H1 (cell line): ENCODE results near the gene PPM1G. TPM values are rescaled to one million over a fixed set of nuclear protein-coding genes. Genes with fewer than 3 reads are reported as not detected.
"Not testable (repeated sequence)": the region's sequence is repeated elsewhere in the genome, so short reads cannot be mapped to it uniquely, and the experiment has no call there.

Experiments
- CTCF ChIA-PET: fragments of 300-600 bp; sonication (Branson Sonifier 250); formaldehyde crosslinking; loops from one replicate; lab custom pipeline; 2021; ENCODE audit not compliant: partially characterized antibody; lab: Charles Lee
- POLR2A ChIA-PET: fragments of 300-600 bp; sonication (Branson Sonifier 250); formaldehyde crosslinking; loops from one replicate; lab custom pipeline; 2021; ENCODE audit warnings: inconsistent platforms; ENCODE audit not compliant: partially characterized antibody; lab: Charles Lee
- DNase-seq, 2 experiments: peaks; one replicate each; pipeline versions ENCODE4 v3.0.0 to v3.0.0-alpha.2; 2010 to 2022; ENCODE audit warnings: low spot score in 2 of 2, low read depth in 1 of 2, mixed read lengths in 1 of 2
- FAIRE-seq: peaks from 2 replicates; lab custom pipeline; 2011; peaks lifted over from hg19 to GRCh38; lab: Jason Lieb, UNC
- H2AFZ ChIP-seq: 2 replicates; pipeline ENCODE4 v1.8.1; 2012; ENCODE audit warnings: low read length, inconsistent platforms
- H2AK5ac ChIP-seq: 2 replicates; pipeline ENCODE4 v1.6.1; 2013; ENCODE audit warnings: low read depth, low read length
- H2BK120ac ChIP-seq: replicated peaks from 2 replicates; pipeline ENCODE3; 2013; ENCODE audit warnings: low read depth, low read length, inconsistent platforms
- H2BK12ac ChIP-seq: 2 replicates; pipeline ENCODE4 v1.6.1; 2013; ENCODE audit warnings: low read depth, low read length
- H2BK15ac ChIP-seq: 2 replicates; pipeline ENCODE4 v1.6.1; 2013; ENCODE audit warnings: low read length
- H2BK20ac ChIP-seq: 2 replicates; pipeline ENCODE4 v1.6.1; 2013; ENCODE audit warnings: low read length
- H2BK5ac ChIP-seq: 2 replicates; pipeline ENCODE4 v1.6.1; 2013; ENCODE audit warnings: low read depth, low read length
- H3K14ac ChIP-seq: 2 replicates; pipeline ENCODE4 v1.6.1; 2013; ENCODE audit warnings: inconsistent platforms; ENCODE audit not compliant: insufficient read length
- H3K18ac ChIP-seq: 2 replicates; pipeline ENCODE4 v1.6.1; 2013; ENCODE audit warnings: low read length; ENCODE audit errors: extremely low read depth
- H3K23ac ChIP-seq: 2 replicates; pipeline ENCODE4 v1.6.1; 2013; ENCODE audit warnings: inconsistent platforms; ENCODE audit not compliant: insufficient read length
- H3K23me2 ChIP-seq: 2 replicates; pipeline ENCODE4 v1.6.1; 2013; ENCODE audit warnings: low read depth, low read length
- H3K27ac ChIP-seq: 2 replicates; pipeline ENCODE4 v1.6.1; 2011; ENCODE audit warnings: low read depth, low read length, inconsistent platforms
- H3K27me3 ChIP-seq, 4 experiments: replicated peaks in 1 of 4; 1 replicate in 1 of 4; 2 replicates in 3 of 4; pipeline versions ENCODE4 v1.6.1 to v1.8.1; 2011 to 2013; ENCODE audit warnings: low read length in 3 of 4, mild to moderate bottlenecking in 3 of 4, inconsistent platforms in 2 of 4, mixed read lengths in 2 of 4, moderate library complexity in 1 of 4; ENCODE audit not compliant: control insufficient read depth in 3 of 4, insufficient read depth in 3 of 4; ENCODE audit errors: extremely low read depth in 1 of 4
- H3K36me3 ChIP-seq, 4 experiments: 2 replicates each; pipeline versions ENCODE4 v1.6.1 to v1.8.1; 2011 to 2013; ENCODE audit warnings: mild to moderate bottlenecking in 4 of 4, low read length in 3 of 4, moderate library complexity in 2 of 4, control low read depth in 1 of 4, inconsistent platforms in 1 of 4; ENCODE audit not compliant: insufficient read depth in 4 of 4, control insufficient read depth in 2 of 4
- H3K4ac ChIP-seq: replicated peaks from 2 replicates; pipeline ENCODE3; 2013; ENCODE audit warnings: low read length, low read depth, mixed read lengths, inconsistent platforms; ENCODE audit not compliant: insufficient read length
- H3K4me1 ChIP-seq, 4 experiments: replicated peaks in 1 of 4; 1 replicate in 1 of 4; 2 replicates in 3 of 4; pipeline versions ENCODE4 v1.6.1 to v1.8.1; 2011 to 2013; ENCODE audit warnings: low read length in 3 of 4, inconsistent platforms in 2 of 4, mixed read lengths in 1 of 4; ENCODE audit not compliant: insufficient read depth in 4 of 4, control insufficient read depth in 3 of 4
- H3K4me2 ChIP-seq, 2 experiments: 2 replicates each; pipeline versions ENCODE4 v1.6.1 to v1.8.1; 2011 to 2013; ENCODE audit warnings: low read depth in 2 of 2, low read length in 2 of 2, control low read depth in 1 of 2, inconsistent platforms in 1 of 2, mild to moderate bottlenecking in 1 of 2; ENCODE audit not compliant: insufficient read depth in 1 of 2
- H3K4me3 ChIP-seq, 4 experiments: fragments of 200-600, 300-600 bp in 1 of 4; sonication (generic), shearing (Covaris generic), sonication (Bioruptor Twin) in 1 of 4; 2 replicates each; pipeline versions ENCODE4 v1.5.1 to v1.8.1; 2011 to 2016; ENCODE audit warnings: low read length in 4 of 4, low read depth in 3 of 4, control low read depth in 2 of 4, inconsistent platforms in 2 of 4, mild to moderate bottlenecking in 2 of 4, mixed read lengths in 1 of 4, moderate library complexity in 1 of 4; ENCODE audit not compliant: insufficient read depth in 2 of 4; ENCODE audit errors: extremely low read depth in 1 of 4
- H3K56ac ChIP-seq: replicated peaks from 2 replicates; pipeline ENCODE3; 2013; ENCODE audit warnings: low read depth, mild to moderate bottlenecking, mixed read lengths, low read length, inconsistent platforms; ENCODE audit not compliant: insufficient read length
- H3K79me1 ChIP-seq: 2 replicates; pipeline ENCODE4 v1.6.1; 2013; ENCODE audit warnings: low read depth, low read length, control low read depth
- H3K79me2 ChIP-seq, 2 experiments: 2 replicates each; pipeline versions ENCODE4 v1.6.1 to v1.8.1; 2012 to 2013; ENCODE audit warnings: low read length in 2 of 2, mild to moderate bottlenecking in 2 of 2, inconsistent platforms in 1 of 2; ENCODE audit not compliant: insufficient read depth in 2 of 2, control insufficient read depth in 1 of 2
- H3K9ac ChIP-seq, 4 experiments: replicated peaks in 1 of 4; 1 replicate in 1 of 4; 2 replicates in 3 of 4; pipeline versions ENCODE4 v1.6.1 to v1.8.1; 2011 to 2013; ENCODE audit warnings: low read depth in 3 of 4, low read length in 3 of 4, control low read depth in 2 of 4, mild to moderate bottlenecking in 2 of 4, moderate library complexity in 2 of 4, inconsistent platforms in 1 of 4; ENCODE audit errors: extremely low read depth in 1 of 4
- H3K9me3 ChIP-seq, 2 experiments: 2 replicates each; pipeline versions ENCODE4 v1.6.1 to v1.8.1; 2012 to 2013; ENCODE audit warnings: mild to moderate bottlenecking in 2 of 2, moderate library complexity in 2 of 2, control low read depth in 1 of 2, inconsistent platforms in 1 of 2, low read depth in 1 of 2, low read length in 1 of 2, mixed read lengths in 1 of 2; ENCODE audit not compliant: insufficient read depth in 2 of 2
- H4K20me1 ChIP-seq, 2 experiments: replicated peaks in 1 of 2; 2 replicates each; pipeline versions ENCODE3 to v1.8.1; 2011 to 2013; ENCODE audit warnings: inconsistent platforms in 2 of 2, low read length in 2 of 2, mild to moderate bottlenecking in 1 of 2; ENCODE audit not compliant: insufficient read depth in 2 of 2, control insufficient read depth in 1 of 2
- H4K5ac ChIP-seq: 2 replicates; pipeline ENCODE4 v1.6.1; 2013; ENCODE audit warnings: low read length, low read depth, mixed read lengths, inconsistent platforms; ENCODE audit not compliant: insufficient read length
- H4K8ac ChIP-seq: 2 replicates; pipeline ENCODE4 v1.8.0; 2013; ENCODE audit warnings: mild to moderate bottlenecking, moderate library complexity, low read length, inconsistent platforms; ENCODE audit not compliant: insufficient read depth; ENCODE audit errors: extremely low read depth
- H4K91ac ChIP-seq: replicated peaks from 2 replicates; pipeline ENCODE3; 2013; ENCODE audit warnings: low read length, mixed read lengths, inconsistent platforms; ENCODE audit not compliant: insufficient read length
- CHD1 ChIP-seq: IDR thresholded peaks from 2 replicates; pipeline ENCODE4 v1.6.1; 2012; ENCODE audit warnings: low read depth, low read length, improper control_type of control experiment
- KDM4A ChIP-seq: IDR thresholded peaks from one replicate; pipeline ENCODE4 v1.7.1; 2012; ENCODE audit warnings: low read depth, mild to moderate bottlenecking, moderate library complexity, low read length, inconsistent platforms; ENCODE audit not compliant: severe bottlenecking
- WGBS, 2 experiments: shearing (Covaris generic) in 1 of 2; methylation state at CpG; one replicate each; pipeline versions ENCODE4 v1.1.6 to v1.1.7; 2013 to 2015; ENCODE audit warnings: low lambda C conversion rate in 2 of 2, mixed read lengths in 2 of 2, inconsistent platforms in 1 of 2, low coverage in 1 of 2, missing lambda C conversion rate in 1 of 2; ENCODE audit not compliant: insufficient replicate concordance in 2 of 2, insufficient coverage in 1 of 2, insufficient read length in 1 of 2; ENCODE audit errors: extremely low coverage in 1 of 2, missing lambda C conversion rate in 1 of 2; 5-methylcytosine and 5-hydroxymethylcytosine counted together
- polyA plus RNA-seq, 7 experiments: library from polyadenylated mRNA; depleted of rRNA in 3 of 7; stranded (reverse) in 5 of 7; unstranded in 2 of 7; fragments of >200 nt in 5 of 7; fragments of 200-250 nt in 2 of 7; gene quantifications; 1 replicate in 5 of 7; 2 replicates in 1 of 7; 4 replicates in 1 of 7; pipeline versions ENCODE4 v1.2.1 to v1.2.3, GENCODE V29; 2011 to 2013; ENCODE audit warnings: missing spikeins in 2 of 7, mixed read lengths in 2 of 7
- total RNA-seq: library from RNA; stranded (reverse); fragmentation: NEBNext Ultra II Directional; extraction: Animal tissue kit (Norgen Biotek cat#: 25700); gene quantifications from 2 replicates; pipeline ENCODE4 v1.2.1, GENCODE V29; 2021

The PPM1G gene
- total and polyA plus RNA-seq, 2 of the 8 experiments (the other 6 are each of a cell fraction or from before 2014, with no cell fraction given) = 73.3 to 203 TPM

DNA sequence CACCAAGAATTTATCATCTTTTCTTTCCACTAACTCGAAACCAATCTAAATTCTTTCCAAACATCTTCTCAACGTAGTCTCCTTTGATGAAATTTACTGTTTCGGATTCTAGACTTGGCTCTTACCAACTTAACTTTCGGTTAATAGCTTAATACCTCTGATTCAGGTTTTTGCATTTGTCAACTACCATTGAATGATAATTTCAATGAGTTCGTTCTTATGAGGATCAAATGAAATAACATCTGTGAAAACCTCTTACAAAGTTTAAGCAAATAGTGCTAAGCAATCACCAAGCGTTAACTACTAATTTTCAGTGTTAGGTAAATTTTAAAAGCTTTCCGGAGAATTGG is 18.4 kb upstream of the PPM1G start (continued):
- TF ChIP-seq CHD1 (no peak), KDM4A (no peak)

DNA sequence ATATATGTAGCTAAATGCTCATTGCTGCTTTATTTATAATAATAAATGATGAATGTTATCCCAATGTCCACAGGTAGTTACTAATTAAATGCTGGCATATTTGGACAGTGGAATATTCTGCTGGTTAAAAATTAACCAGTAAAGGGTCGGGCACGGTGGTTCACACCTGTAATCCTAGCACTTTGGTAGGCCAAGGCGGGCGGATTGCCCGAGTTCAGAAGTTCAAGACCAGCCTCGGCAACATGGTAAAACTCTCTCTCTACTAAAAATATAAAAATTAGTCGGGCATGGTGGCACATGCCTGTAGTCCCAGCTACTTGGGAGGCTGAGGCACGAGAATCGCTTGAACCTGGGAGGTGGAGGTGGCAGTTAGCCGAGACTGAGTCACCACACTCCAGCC is 15.6 kb upstream of the PPM1G start:
- WGBS, 2 experiments = 95% methylated on average over 10 of the region's 10 CpGs; no CpG with 5 or more reads in 1 of the 2 experiments
- not testable (repeated sequence) for H2BK15ac ChIP-seq, H3K56ac ChIP-seq, H2BK120ac ChIP-seq, H3K9ac ChIP-seq, H2BK5ac ChIP-seq, FAIRE-seq, H3K27me3 ChIP-seq, H3K14ac ChIP-seq, DNase-seq, H3K79me2 ChIP-seq, H3K4me2 ChIP-seq, H4K91ac ChIP-seq, H3K23ac ChIP-seq, H2AK5ac ChIP-seq, H3K4me1 ChIP-seq, H3K18ac ChIP-seq, H2BK20ac ChIP-seq, H4K8ac ChIP-seq, H2BK12ac ChIP-seq, H3K79me1 ChIP-seq, H3K23me2 ChIP-seq, H3K27ac ChIP-seq, H3K4ac ChIP-seq, H3K4me3 ChIP-seq, H3K9me3 ChIP-seq, H4K5ac ChIP-seq, H4K20me1 ChIP-seq, H2AFZ ChIP-seq, H3K36me3 ChIP-seq
- ChIA-PET CTCF (interaction anchor here (0.7 to 1.9 kb wide), 3 partner anchors 15 to 286 kb away, joined by 3 to 4 read pairs (median 3); partner anchors contain the start of gene PRR30), POLR2A (interaction anchor here (0.6 kb wide), 1 partner anchor 13 kb away, joined by 3 read pairs; no protein-coding TSS in a partner anchor)
